Measurements from ENCODE around the gene MACROD2.

Gene MACROD2

GRCh38 chr20:14489544-14489943 is 494.2 kb downstream of the MACROD2 start:
- DNase-seq, result no peak

GRCh38 chr20:14491436-14491835 is 496.1 kb downstream of the MACROD2 start:
- DNase-seq, result no peak

- DNase-seq, result no peak
These were observed 498.1 kb downstream of the MACROD2 start for GRCh38 chr20:14493408-14493807.

DNA sequence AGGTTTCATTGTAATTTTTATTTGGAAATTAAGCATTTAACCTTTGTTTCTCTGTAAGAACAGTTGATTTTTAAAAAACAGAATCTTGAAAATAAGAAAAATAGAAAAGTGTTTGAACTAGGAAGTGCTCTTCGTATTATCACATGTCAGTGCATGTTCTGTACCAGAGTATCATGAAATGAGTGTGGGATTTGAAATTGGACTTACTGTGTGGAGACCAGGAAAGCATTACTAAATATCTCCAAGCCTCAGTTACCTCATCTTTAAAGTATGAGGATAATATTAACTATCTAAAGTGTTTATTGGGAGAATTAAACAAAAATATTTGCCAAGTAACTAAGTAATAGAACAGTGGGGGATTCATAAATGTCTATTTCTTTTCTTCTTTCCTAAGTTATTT is 499.0 kb downstream of the MACROD2 start:
- no peak for DNase-seq

- no peak for DNase-seq
These were observed 499.8 kb downstream of the MACROD2 start for GRCh38 chr20:14495066-14495465.

- no peak for DNase-seq
These were observed 501.7 kb downstream of the MACROD2 start for GRCh38 chr20:14497004-14497403.

DNA sequence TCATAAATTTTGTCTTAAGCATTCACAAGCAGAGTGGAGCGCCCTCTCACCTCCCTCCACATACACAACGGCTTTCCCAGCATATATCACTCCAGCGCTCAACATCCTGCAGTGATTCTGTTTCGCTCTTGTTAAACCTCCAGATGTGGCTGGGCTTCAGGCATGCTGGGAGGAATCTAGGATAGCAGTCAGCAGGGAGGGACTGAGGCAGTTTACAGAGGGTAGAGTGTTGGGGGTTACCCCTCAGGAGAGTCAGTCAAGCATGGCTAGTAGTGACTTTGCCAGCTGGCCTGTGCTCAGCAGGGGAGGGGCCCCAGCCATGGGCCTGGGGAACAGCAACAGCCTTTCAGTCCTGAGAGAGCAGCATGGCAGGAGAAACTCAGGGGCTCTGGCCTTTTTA is 503.5 kb downstream of the MACROD2 start:
- no peak for DNase-seq

DNA sequence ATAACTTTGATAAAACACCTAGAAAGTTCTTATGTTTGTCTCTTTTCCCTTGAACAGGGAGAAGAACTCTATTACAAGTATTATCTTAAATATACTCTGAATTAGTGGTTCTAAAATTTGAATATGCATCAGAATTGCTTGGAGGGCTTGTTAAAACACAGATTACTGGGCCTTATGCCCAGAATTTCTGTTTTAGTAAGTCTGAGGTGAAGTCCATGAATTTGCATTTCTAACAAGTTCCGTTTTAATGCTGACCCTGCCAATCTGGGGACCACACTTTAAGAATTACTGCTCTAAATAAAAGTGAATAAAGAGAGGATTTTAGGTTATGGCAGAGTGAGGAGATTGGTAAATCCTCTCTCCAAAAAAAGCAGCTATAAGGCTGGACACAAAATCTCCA is 510.2 kb downstream of the MACROD2 start:
- no peak for DNase-seq

GRCh38 chr20:14507711-14508110 is 512.4 kb downstream of the MACROD2 start:
- no peak for DNase-seq

DNA sequence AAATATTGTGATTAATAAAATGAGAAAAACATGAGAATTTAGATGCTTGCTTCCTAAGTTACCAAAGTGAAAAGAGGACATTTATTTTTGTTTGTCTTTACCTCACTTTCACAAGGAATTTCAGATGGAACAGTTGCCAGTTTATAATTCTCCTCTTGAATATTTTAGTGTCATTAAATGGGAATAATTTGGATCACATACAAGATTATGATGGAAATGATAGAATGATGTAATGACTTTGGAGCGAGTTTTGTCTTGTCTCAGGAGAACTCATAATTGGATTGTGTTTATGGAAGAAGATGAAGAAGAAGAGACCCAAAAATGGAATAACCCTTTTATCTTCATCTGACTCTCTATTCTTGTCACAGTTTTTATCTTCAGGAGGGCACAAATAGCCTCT is 515.0 kb downstream of the MACROD2 start:
- no peak for DNase-seq

DNA sequence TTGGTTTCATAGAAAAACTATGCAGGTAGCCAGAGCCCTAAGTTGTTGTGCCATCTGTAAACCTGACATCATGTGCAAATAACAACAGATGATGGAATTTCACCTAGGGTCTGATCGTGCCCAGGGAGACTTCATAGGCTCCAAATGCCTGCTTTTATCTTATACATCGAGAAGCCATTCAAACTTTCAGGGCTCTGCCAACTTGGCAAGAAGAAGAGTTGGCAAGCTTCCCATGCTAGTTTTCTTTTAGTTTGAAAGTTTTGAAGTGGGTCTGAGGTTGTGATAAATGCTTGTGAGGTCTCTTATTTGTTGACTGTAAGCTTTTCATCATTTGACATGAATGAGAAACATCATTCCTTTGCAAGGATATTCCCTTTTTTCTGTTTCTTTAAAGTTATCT is 517.5 kb downstream of the MACROD2 start:
- no peak for DNase-seq

- DNase-seq, result no peak
These were observed 523.3 kb downstream of the MACROD2 start for GRCh38 chr20:14518648-14519047.

DNA sequence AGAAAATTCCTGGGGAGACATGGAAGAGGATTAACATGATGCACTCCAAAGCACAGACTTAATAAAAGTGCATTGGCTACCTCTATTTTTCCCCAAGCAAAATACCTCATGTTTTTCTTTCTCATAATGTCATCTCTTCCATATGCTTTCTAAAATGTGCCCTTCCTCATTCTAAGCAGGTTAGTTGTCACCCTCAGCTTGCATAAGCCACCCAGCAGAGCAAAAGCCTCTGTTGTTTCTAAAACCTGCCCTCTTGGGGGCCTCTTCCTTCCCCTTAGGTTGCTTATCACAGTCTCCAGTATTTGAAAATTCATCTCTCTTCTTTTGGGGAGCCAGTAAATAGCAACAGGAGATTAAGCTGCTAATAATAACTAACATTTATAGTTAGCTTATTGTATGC is 525.7 kb downstream of the MACROD2 start:
- DNase-seq, result no peak

DNA sequence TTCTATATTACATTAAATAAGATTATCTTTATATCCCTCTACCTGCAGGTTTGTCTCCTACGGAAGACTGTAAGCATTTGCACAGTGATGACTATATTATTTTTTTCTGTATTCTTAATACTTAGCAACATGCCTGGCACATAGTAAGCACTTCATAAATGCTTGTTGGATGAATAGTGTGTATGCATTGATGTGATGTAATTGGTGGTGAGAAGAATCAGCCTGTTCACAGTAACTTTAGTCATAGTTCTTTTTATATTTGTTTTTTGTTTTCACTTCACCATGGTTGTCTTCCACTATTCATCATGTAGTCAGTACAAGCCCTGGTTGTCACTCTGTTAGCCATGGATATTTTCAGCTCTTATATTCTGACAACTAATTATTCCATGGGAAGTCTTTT is 526.1 kb downstream of the MACROD2 start:
- no peak for DNase-seq

- no peak for DNase-seq
These were observed 527.3 kb downstream of the MACROD2 start for GRCh38 chr20:14522595-14522994.

DNA sequence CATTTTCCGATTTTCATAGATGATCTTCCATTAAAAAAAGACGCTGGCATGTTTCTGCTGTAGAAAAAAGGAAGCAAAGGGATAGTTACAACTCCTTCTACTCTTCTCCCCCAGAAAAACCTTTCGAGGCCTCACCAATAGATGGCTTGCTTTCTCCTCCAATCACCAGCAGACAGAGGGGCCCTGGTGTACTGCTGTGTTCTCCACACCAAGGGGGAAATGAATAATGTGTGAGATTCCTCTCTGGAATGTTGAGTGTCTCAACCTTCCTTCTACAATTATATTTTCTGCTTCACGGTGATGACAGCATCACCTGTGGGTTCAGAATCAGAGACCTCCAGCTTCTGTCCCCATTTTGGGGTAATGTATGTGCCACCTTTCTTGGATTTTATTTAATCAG is 527.8 kb downstream of the MACROD2 start:
- no peak for DNase-seq

DNA sequence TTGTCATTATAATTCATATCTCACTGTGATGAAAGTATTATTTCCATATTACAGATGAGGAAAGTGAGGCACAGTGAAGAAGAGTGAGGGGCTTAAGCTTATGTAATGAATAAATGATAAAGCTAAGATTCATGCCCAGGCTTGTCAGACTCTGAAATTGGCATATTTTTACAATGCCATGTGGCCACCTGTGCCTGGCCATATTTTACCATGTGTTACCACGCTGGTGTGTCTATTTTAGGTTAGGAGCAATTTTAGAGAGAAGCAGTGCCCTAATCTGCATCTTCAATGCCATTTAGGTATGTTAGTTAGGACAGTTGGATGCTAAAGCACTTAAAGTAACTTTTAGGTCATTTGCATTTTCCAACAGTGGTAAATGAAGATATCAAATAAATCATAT is 530.1 kb downstream of the MACROD2 start:
- no peak for DNase-seq

- no peak for DNase-seq
These were observed 531.6 kb downstream of the MACROD2 start for GRCh38 chr20:14526891-14527290.

- DNase-seq, result no peak
These were observed 536.5 kb downstream of the MACROD2 start for GRCh38 chr20:14531786-14532185.

- no peak for DNase-seq
These were observed 541.4 kb downstream of the MACROD2 start for GRCh38 chr20:14536738-14537137.

DNA sequence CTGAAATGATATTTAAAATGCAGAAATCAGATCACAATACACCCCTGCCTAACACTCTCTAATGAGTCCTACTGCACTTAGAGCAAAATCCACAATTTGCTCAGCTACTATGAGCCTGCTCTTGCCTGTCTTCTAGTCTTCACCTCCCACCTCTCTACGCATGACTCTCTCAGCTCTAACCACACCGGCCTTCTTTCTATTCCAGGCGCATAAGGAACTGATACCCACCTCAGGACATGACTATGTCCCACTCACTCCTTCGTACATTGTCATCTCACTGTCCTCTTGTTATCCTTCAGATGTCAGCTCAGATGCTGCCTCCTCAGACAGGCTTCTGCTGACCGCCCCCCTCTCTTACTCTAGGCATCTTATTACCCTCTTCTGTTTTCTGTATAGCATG is 543.1 kb downstream of the MACROD2 start:
- no peak for DNase-seq

GRCh38 chr20:14543040-14543439 is 547.7 kb downstream of the MACROD2 start:
- DNase-seq, result no peak

DNA sequence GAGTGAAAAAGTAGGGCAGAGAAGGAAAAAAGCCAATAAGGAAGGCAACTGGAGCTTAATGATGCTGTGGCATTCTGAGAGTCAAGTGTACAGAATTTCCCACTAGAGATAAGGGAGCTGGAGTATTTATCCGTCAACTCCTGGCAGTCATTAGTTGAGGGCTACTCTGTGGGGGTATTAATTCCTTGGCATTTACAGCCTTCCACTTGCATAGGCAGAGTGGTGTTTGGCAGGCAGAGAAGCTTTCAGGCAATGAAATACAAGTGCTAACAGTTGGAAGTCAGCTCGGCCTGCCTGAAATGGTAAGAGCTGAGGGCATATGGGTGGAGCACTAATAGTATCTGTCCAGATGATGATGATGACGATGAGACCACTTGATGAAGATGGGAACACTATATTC is 549.4 kb downstream of the MACROD2 start:
- DNase-seq, result no peak

DNA sequence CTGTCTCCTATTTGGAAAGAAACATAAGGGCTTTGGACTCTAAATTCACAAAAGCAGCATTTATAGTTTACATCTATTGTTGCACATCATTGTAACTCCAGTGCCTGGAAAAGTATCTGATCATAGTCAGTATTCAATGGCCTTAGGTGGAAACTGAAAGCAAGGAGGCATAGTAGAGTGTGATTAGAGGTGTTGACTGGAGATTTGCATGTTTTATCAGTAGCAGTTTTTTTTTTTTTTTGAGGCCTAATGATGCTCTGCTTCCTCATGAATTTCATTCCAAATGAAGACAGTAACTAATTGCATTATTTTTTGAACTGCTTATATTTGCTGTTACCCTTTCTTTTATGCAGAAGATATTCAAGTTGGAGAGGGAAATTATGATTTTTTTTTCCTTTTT is 555.3 kb downstream of the MACROD2 start:
- DNase-seq, result no peak

DNA sequence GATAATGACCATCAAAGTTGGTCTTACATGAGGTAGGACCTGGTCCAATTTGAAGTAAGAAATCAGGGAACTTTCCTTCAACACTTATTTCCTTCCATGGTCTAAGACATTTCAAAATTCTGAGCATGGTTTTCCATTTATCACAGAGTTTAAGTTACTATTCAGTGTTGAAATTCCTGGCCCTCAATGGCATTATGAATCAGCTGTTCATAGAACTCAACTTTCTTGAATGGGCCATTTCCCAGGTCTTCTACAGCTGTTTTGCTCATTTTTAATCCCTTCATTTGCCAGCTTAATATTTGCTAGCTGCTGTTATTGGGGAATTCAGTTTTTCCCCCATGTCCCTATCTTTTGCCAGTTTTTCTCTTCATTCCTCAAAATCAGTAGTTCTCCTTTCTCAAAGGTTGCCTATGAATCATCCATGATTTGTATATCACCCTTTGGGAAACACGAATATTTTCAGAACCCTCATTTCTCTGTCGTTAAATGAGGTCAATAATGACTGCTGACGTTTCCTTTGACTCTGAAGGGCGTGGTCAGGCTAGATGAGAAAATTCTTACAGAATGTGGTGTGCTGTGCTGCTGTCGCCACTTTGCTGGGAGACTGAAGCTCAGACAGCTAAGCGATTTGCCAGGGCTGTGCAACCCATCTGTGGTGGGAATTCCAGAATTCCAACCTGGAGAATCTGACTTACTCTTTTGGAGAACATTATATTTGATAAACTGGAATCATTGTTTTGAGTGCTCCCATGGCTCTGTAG is 558.6 kb downstream of the MACROD2 start:
- DNase-seq, result no peak

All from CD4-positive, alpha-beta T cell treated with Interleukin-4 for 4 hours (primary cell).